Right cardiac atrium (tissue), 5 donors: ENCODE measurements around the gene LRP1B. TPM values are rescaled to one million over a fixed set of nuclear protein-coding genes. Genes with fewer than 3 reads are reported as not detected.

Experiments used
- ATAC-seq, 2 donors: fragments of 200-7000 bp; cut with Tn5 transposase; one replicate each; pipeline versions ENCODE4 v1.8.0 to v1.9.1; 2020; ENCODE audit warnings: moderate library complexity in 2 of 2, mild to moderate bottlenecking in 1 of 2
- DNase-seq, 3 donors: peaks; one replicate each; pipeline ENCODE4 v3.0.0-alpha.2; 2020
- H3K27ac ChIP-seq: one replicate; pipeline ENCODE4 v1.5.1; 2013; ENCODE audit warnings: mild to moderate bottlenecking, low read length, control low read depth, moderate library complexity
- H3K27me3 ChIP-seq: one replicate; pipeline ENCODE4 v1.6.1; 2013; ENCODE audit not compliant: control insufficient read depth, insufficient read depth
- H3K4me1 ChIP-seq: one replicate; pipeline ENCODE4 v1.6.1; 2013; ENCODE audit warnings: low read length; ENCODE audit not compliant: control insufficient read depth, insufficient read depth
- H3K4me3 ChIP-seq: one replicate; pipeline ENCODE4 v1.5.1; 2013; ENCODE audit warnings: low read length, control low read depth
- H3K9me3 ChIP-seq: one replicate; pipeline ENCODE4 v1.6.1; 2013; ENCODE audit warnings: low read length; ENCODE audit not compliant: control insufficient read depth
- WGBS: extraction: QIAGEN DNeasy Blood & Tissue Kit; methylation state at CpG from one replicate; pipeline ENCODE4 v1.1.7; 2013; 5-methylcytosine and 5-hydroxymethylcytosine counted together
- intact Hi-C, 4 donors: fragments of 100-400 bp; cut with DNase I; formaldehyde crosslinking; loops; one replicate each; pipeline versions ENCODE4 v1.11.0 to v1.14.0; 2022 to 2023
- polyA plus RNA-seq: library from polyadenylated mRNA; stranded (reverse); fragments of 200-250 nt; gene quantifications from one replicate; pipeline ENCODE4 v1.2.3, GENCODE V29; 2013
- total RNA-seq, 4 donors: library from RNA; stranded (reverse); fragmentation: NEBNext Ultra II Directional; extraction: Animal tissue kit (Norgen Biotek cat#: 25700); gene quantifications; one replicate each; pipeline ENCODE4 v1.2.1, GENCODE V29; 2021
- donor health status: healthy with polysubstance abuse.
- donor health status: DM: no; HTN: yes; CAD: no.
- donor health status: DM: no; HTN: no; CAD: no.
- donor health status: DM: no; HTN: yes; CAD: no; lungs with severe emphysema.
- donor health status: DM: yes; HTN: yes; CAD: no.

Gene LRP1B
- total and polyA plus RNA-seq, 5 donors = 0.21 to 1.8 (median 0.34) TPM

DNA sequence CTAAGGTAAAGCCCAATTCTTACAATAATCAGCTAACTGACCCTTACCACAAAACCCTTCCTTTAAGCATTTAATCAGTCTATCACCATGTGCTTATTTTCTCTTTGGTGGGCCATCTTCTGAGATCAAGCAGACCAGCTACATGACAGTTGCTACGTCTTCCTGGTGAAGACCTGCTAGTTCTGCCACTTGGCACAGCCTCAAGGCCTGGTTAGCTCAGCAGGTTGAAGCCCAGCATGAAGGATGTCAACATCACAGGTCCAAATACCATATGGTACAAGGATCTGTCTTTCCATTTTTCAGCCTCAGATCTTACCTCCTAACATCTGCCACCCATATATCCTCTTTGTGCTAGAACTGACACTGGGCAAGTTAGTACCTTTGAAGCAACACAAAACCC is 636.9 kb downstream of the LRP1B start:
- Histone ChIP-seq H3K4me3 (no peak overlapping the region), H3K4me1 (no peaks in the 10 kb centered on the region), H3K27ac (no peak overlapping the region), H3K27me3 (no peaks in the 10 kb centered on the region), H3K9me3 (no peaks in the 10 kb centered on the region)
- DNase-seq = no peak
- intact Hi-C loops = no loop called here
- ATAC-seq = no peak
- 48% methylated on average over 1 of the region's 1 CpG for WGBS

DNA sequence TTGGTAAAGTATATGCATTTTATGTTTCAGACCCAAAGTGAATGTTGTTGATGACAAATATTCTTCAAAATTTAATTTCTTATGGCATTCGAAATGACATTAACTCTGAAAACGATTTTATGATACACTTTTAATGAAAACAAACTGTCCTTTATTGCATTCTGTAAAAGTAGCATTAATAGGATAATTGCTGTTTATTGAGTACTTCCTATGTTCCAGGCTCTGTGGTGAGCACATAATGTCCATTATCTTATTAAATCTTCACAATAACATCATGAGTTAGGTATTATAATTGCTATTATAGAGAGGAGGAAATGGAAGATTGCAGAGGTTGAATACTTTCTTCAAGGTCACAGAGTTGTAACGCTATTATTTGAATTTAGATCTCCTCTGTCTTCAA is 638.0 kb downstream of the LRP1B start:
- intact Hi-C loops = no loop called here
- WGBS = 69% methylated on average over 3 of the region's 3 CpGs
- ATAC-seq = no peak

GRCh38 chr2:141490886-141491285 is 639.9 kb downstream of the LRP1B start:
- no peak for ATAC-seq
- no peaks in the 10 kb centered on the region for H3K4me1 ChIP-seq
- H3K27me3 ChIP-seq = no peaks in the 10 kb centered on the region
- H3K4me3 ChIP-seq = no peak overlapping the region
- no peaks in the 10 kb centered on the region for H3K9me3 ChIP-seq
- H3K27ac ChIP-seq = no peak overlapping the region
- intact Hi-C loops = no loop called here
- DNase-seq = no peak
- 57% methylated on average over 1 of the region's 1 CpG for WGBS

More for the DNA sequence above, 638.0 kb downstream of the LRP1B start:
- Histone ChIP-seq H3K9me3 (no peaks in the 10 kb centered on the region), H3K27ac (no peak overlapping the region), H3K4me3 (no peak overlapping the region), H3K27me3 (no peaks in the 10 kb centered on the region), H3K4me1 (no peaks in the 10 kb centered on the region)
- no peak for DNase-seq

DNA sequence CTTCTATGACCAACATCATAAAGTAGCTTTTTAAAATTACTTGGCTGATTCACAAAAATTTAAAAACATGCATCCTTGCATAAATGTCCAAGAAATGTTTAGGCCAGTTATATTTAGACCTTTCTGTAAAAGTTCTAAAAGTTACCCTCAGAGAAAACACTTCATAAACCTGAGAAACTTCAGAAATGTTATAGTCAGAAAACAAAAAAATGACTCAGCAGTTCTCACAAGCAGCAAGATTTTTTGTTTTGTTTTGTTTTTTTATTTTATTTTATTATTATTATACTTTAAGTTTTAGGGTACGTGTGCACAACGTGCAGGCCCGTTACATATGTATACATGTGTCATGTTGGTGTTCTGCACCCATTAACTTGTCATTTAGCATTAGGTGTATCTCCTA is 648.1 kb downstream of the LRP1B start:
- intact Hi-C loops = no loop called here
- Histone ChIP-seq H3K4me3 (no peak overlapping the region), H3K27ac (no peak overlapping the region), H3K27me3 (no peaks in the 10 kb centered on the region), H3K9me3 (no peaks in the 10 kb centered on the region), H3K4me1 (no peaks in the 10 kb centered on the region)
- DNase-seq = no peak
- ATAC-seq = no peak
- WGBS = 97% methylated on average over 3 of the region's 3 CpGs

DNA sequence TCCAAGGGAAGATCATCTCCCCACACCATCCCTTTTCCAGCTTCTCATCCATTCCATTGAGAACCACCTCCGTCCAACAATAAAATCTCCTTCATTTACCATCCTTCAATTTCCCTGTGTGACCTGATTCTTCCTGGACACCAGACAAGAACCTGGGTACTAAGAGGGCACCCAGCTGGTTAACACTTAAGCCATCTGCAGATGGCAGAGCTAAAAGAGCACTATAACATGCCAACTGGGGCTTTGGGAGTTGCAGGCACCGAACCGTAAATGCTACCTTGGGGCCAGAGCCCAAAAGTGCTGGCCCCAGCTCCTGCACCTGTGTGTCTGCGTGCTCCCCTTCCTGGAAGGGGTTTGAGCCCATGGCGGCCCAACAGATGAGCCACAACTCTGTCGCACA is 655.0 kb downstream of the LRP1B start:
- ATAC-seq (no peak), DNase-seq (no peak)
- H3K27ac ChIP-seq = no peak overlapping the region
- H3K4me3 ChIP-seq = no peak overlapping the region
- H3K4me1 ChIP-seq = no peaks in the 10 kb centered on the region
- 75% methylated on average over 6 of the region's 6 CpGs for WGBS
- intact Hi-C loops = no loop called here
- H3K9me3 ChIP-seq = no peaks in the 10 kb centered on the region
- no peaks in the 10 kb centered on the region for H3K27me3 ChIP-seq

GRCh38 chr2:141468761-141469160 is 662.1 kb downstream of the LRP1B start:
- intact Hi-C loops = no loop called here

DNA sequence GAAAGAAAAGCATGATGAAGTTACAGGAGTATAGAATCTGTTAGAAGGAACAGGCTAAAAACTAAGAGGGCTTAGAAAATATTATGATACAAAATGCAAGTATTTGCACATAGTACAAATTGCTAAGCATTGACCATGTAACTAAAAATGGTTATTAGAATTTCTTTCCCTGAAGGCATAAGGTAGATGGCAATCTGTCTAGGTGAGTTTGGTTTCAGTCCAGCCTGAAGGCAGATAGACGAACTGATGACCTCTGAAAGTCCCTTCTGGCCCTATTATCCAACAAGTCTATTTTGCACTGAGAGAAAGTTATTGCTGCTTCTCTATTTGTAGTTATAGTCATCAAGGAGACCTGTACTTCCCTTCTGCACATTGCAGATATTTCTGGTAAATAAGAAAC is 663.5 kb downstream of the LRP1B start:
- intact Hi-C loops = no loop called here
- Histone ChIP-seq H3K27me3 (no peaks in the 10 kb centered on the region), H3K27ac (no peak overlapping the region), H3K9me3 (no peaks in the 10 kb centered on the region), H3K4me1 (no peaks in the 10 kb centered on the region), H3K4me3 (no peak overlapping the region)
- ATAC-seq = no peak
- 56% methylated on average over 1 of the region's 1 CpG for WGBS
- no peak for DNase-seq

More at GRCh38 chr2:141468761-141469160, 662.1 kb downstream of the LRP1B start:
- no peaks in the 10 kb centered on the region for H3K9me3 ChIP-seq
- H3K4me1 ChIP-seq = no peaks in the 10 kb centered on the region
- H3K4me3 ChIP-seq = no peak overlapping the region
- no peaks in the 10 kb centered on the region for H3K27me3 ChIP-seq
- H3K27ac ChIP-seq = no peak overlapping the region
- DNase-seq (no peak), ATAC-seq (no peak)
- 67% methylated on average over 6 of the region's 6 CpGs for WGBS

GRCh38 chr2:141464995-141465394 is 665.8 kb downstream of the LRP1B start:
- intact Hi-C loops = no loop called here
- no peak overlapping the region for H3K4me3 ChIP-seq
- no peaks in the 10 kb centered on the region for H3K27me3 ChIP-seq
- DNase-seq (no peak), ATAC-seq (no peak)
- H3K9me3 ChIP-seq = no peaks in the 10 kb centered on the region
- H3K4me1 ChIP-seq = no peaks in the 10 kb centered on the region
- H3K27ac ChIP-seq = no peak overlapping the region

DNA sequence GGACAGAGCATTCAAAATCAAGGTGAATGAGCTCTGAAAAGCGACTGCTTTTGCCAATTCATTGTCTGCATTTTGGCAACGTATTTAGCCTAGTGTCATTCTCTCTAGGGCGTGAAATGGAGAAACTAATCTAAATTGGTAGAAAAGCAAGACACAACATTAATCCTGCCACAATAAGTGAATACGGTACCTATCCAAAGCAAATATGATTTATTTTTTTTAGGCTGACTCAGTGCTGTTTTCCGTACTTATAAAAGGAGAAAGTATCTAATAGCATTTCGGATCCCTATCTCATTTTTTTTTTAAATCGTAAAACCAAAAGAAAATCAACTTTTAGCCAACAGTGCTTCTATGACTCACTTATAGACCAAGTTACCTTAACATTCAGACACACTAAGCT is 672.5 kb downstream of the LRP1B start:
- 80% methylated on average over 7 of the region's 7 CpGs for WGBS
- intact Hi-C loops = no loop called here
- ATAC-seq = no peak
- H3K9me3 ChIP-seq = no peaks in the 10 kb centered on the region
- no peaks in the 10 kb centered on the region for H3K27me3 ChIP-seq
- no peak overlapping the region for H3K4me3 ChIP-seq
- no peak overlapping the region for H3K27ac ChIP-seq
- no peak for DNase-seq
- H3K4me1 ChIP-seq = no peaks in the 10 kb centered on the region

DNA sequence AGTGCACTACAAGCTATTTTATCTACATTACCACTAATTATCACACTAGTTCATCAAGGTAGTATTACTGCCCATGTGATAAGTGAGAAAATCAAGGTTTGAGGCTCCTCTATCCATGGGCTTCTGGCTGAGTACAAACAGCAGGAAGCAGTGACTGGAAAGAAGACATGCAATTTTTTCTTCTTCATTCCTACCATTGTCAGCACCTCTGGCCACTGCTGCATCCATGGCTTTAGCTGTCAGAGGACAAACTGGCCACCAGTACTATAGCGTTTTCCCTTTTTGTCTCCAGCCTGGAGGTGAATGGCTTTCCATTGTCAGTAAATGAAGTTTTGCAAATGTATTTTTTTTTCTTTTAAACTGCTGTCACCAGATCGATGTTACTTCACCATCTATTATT is 674.9 kb downstream of the LRP1B start:
- Histone ChIP-seq H3K27ac (no peak overlapping the region), H3K9me3 (no peaks in the 10 kb centered on the region), H3K4me3 (no peak overlapping the region), H3K27me3 (no peaks in the 10 kb centered on the region), H3K4me1 (no peaks in the 10 kb centered on the region)
- DNase-seq (no peak), ATAC-seq (no peak)
- intact Hi-C loops = no loop called here
- 40% methylated on average over 2 of the region's 2 CpGs for WGBS

GRCh38 chr2:141455211-141455826 is 675.5 kb downstream of the LRP1B start:
- DNase-seq (no peak), ATAC-seq (no peak)
- WGBS = 80% methylated on average over 7 of the region's 7 CpGs
- Histone ChIP-seq H3K4me1 (no peaks in the 10 kb centered on the region), H3K27me3 (no peaks in the 10 kb centered on the region), H3K9me3 (no peaks in the 10 kb centered on the region), H3K27ac (no peak overlapping the region), H3K4me3 (no peak overlapping the region)
- intact Hi-C loops = no loop called here

DNA sequence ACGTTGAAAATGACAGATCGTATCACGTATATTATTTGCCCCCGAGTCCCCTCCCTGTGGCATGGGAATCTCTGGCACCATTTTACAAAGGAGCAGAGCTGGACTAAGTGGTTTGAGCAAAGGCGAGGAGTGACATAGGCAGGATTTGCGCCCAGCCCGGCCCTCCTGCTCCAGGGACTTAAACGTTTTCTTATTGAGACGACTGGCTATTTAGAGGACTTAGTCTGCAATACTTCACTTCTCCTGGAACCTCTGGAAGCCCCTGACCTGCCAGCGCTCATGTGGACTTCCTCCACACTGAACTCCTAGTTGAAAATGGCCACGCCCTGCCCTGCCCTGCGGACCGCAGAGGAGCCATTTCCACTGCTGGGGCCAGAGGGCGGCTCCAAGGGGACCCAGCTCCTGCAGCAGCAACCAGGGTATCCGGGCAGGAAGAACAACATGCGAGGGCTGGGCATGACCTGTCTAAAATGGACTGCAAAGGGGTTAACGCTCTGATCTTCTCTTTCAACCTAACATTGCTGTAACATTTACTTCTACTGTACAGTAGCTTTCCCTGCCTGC is 690.7 kb downstream of the LRP1B start:
- intact Hi-C loops = no loop called here
- no peak overlapping the region for H3K4me3 ChIP-seq
- H3K27ac ChIP-seq = no peak overlapping the region
- no peaks in the 10 kb centered on the region for H3K9me3 ChIP-seq
- DNase-seq = no peak
- H3K4me1 ChIP-seq = no peaks in the 10 kb centered on the region
- no peaks in the 10 kb centered on the region for H3K27me3 ChIP-seq
- WGBS = 86% methylated on average over 17 of the region's 17 CpGs
- ATAC-seq = no peak
